Hepatocyte (in vitro differentiated cells): ENCODE measurements around the gene CXCL3. TPM values are rescaled to one million over a fixed set of nuclear protein-coding genes. Genes with fewer than 3 reads are reported as not detected.

Source experiments
- DNase-seq: peaks from one replicate; pipeline ENCODE4 v3.0.0-alpha.2; 2016; ENCODE audit warnings: low spot score
- H2AFZ ChIP-seq: fragments of 200-600 bp; sonication (generic); 2 replicates; pipeline ENCODE4 v1.6.0; 2016; ENCODE audit warnings: antibody characterized with exemption, mild to moderate bottlenecking
- H3K27ac ChIP-seq: fragments of 200-600 bp; sonication (generic); 2 replicates; pipeline ENCODE4 v1.5.1; 2016; ENCODE audit warnings: mild to moderate bottlenecking
- H3K27me3 ChIP-seq: fragments of 200-600 bp; sonication (generic); 2 replicates; pipeline ENCODE4 v1.6.1; 2016
- H3K36me3 ChIP-seq: fragments of 200-600 bp; sonication (generic); replicated peaks from 2 replicates; pipeline ENCODE4 v1.5.1; 2016; ENCODE audit warnings: low read depth; ENCODE audit not compliant: insufficient read depth
- H3K4me1 ChIP-seq: fragments of 200-600 bp; sonication (generic); 2 replicates; pipeline ENCODE4 v1.5.1; 2016; ENCODE audit warnings: mild to moderate bottlenecking, moderate library complexity; ENCODE audit not compliant: insufficient read depth
- H3K4me2 ChIP-seq: fragments of 200-600 bp; sonication (generic); 2 replicates; pipeline ENCODE4 v1.6.0; 2016
- H3K4me3 ChIP-seq: fragments of 200-600 bp; sonication (generic); 2 replicates; pipeline ENCODE4 v1.5.1; 2016; ENCODE audit warnings: mild to moderate bottlenecking
- H3K79me2 ChIP-seq: fragments of 200-600 bp; sonication (generic); 2 replicates; pipeline ENCODE4 v1.6.0; 2017; ENCODE audit warnings: mild to moderate bottlenecking
- H3K9me2 ChIP-seq: fragments of 200-600 bp; sonication (generic); replicated peaks from 2 replicates; pipeline ENCODE4 v1.6.0; 2017; ENCODE audit warnings: mild to moderate bottlenecking; ENCODE audit not compliant: insufficient read depth
- H3K9me3 ChIP-seq: fragments of 200-600 bp; sonication (generic); 2 replicates; pipeline ENCODE4 v1.5.1; 2016; ENCODE audit warnings: low read depth, mild to moderate bottlenecking
- H4K20me1 ChIP-seq: fragments of 200-600 bp; sonication (generic); 2 replicates; pipeline ENCODE4 v1.6.0; 2016; ENCODE audit warnings: mild to moderate bottlenecking; ENCODE audit not compliant: insufficient read depth, poor library complexity, severe bottlenecking
- EZH2 ChIP-seq: fragments of 200-600 bp; sonication (generic); IDR thresholded peaks from 2 replicates; pipeline ENCODE4 v1.6.1; 2016; ENCODE audit warnings: antibody characterized with exemption, mild to moderate bottlenecking, borderline replicate concordance
- EZH2phosphoT487 ChIP-seq: fragments of 200-600 bp; sonication (generic); IDR thresholded peaks from one replicate; pipeline ENCODE4 v1.6.1; 2018; ENCODE audit warnings: antibody characterized with exemption, mild to moderate bottlenecking, low read depth, moderate library complexity; ENCODE audit not compliant: unreplicated experiment, severe bottlenecking
- WGBS: methylation state at CpG from one replicate; pipeline ENCODE4 v1.1.6; 2016; ENCODE audit warnings: low lambda C conversion rate; ENCODE audit errors: missing lambda C conversion rate; 5-methylcytosine and 5-hydroxymethylcytosine counted together
- polyA plus RNA-seq: library from polyadenylated mRNA; unstranded; fragments of >200 nt; fragmentation: Nextera tagmentation; extraction: Ambion mirVana; gene quantifications from 2 replicates; pipeline ENCODE4 v1.2.1, GENCODE V29; 2016
- total RNA-seq: library from RNA; depleted of rRNA; stranded (reverse); fragments of >200 nt; gene quantifications from 2 replicates; pipeline ENCODE4 v1.2.3, GENCODE V29; 2014
- TF ChIP-seq, protein P1 (sequence below): fragments of 200-600 bp; sonication (generic); IDR thresholded peaks from 2 replicates; pipeline ENCODE4 v1.5.1; 2016; ENCODE audit warnings: antibody characterized with exemption, mild to moderate bottlenecking; ENCODE audit not compliant: poor library complexity

Gene CXCL3
- total and polyA plus RNA-seq, 2 experiments from 2014 or later: 12.9 to 77.1 TPM

DNA sequence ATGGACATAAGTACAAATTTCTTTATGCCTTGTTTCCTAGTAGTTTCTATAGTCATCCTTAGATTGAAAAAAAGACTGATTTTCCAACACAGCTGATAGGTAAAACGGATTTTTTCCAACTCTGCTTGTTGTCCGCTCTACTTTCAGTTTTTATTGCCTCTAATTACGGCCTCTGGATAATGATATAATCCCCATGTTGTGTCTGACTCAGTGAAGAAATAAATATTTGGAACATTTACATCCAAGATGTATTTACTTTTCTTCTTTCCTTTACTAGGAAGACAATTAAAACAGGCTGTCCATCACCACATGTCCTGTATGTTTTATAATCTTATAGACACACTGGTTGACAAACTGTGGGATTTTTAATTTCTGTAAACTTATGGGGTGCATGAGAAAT, 6.8 kb upstream of the CXCL3 start:
- Histone ChIP-seq H3K9me3 (no peaks in the 10 kb centered on the region), H3K9me2 (no peaks in the 10 kb centered on the region), H3K27me3 (no peaks in the 10 kb centered on the region), H3K4me1 (no peaks in the 10 kb centered on the region), H3K79me2 (no peaks in the 10 kb centered on the region), H3K4me2 (no peak overlapping the region), H3K27ac (no peak overlapping the region), H4K20me1 (no peaks in the 10 kb centered on the region), H3K4me3 (no peak overlapping the region), H2AFZ (no peak overlapping the region), H3K36me3 (no peaks in the 10 kb centered on the region)
- 37% methylated on average over 3 of the region's 3 CpGs for WGBS
- TF ChIP-seq EZH2 (no peak), EZH2phosphoT487 (no peak)
- no peak for DNase-seq

DNA sequence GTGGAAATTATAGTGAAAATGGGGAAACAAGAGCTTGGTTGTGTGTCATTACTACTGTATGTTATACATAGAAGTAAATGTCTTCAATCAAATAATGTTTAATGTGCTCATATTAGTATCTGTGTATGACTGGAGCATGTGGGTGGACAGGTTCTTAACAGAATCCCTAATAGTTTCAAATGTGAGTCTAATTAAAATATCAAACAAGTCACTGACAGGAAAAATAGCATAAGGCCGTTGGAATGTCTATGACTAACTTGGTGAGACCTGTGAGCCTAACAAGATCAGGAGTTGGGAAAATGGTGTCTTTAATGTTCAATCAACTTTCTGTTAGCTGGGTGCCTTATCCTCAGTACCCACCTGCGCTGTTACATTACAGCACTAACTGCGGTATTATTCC, 6.2 kb upstream of the CXCL3 start:
- H3K9me3 ChIP-seq: no peaks in the 10 kb centered on the region
- H4K20me1 ChIP-seq: no peaks in the 10 kb centered on the region
- H3K4me2 ChIP-seq: no peak overlapping the region
- H3K4me1 ChIP-seq: no peaks in the 10 kb centered on the region
- H3K4me3 ChIP-seq: no peak overlapping the region
- no peak for DNase-seq
- no peak for TF ChIP-seq EZH2phosphoT487
- TF ChIP-seq, protein P1, sequence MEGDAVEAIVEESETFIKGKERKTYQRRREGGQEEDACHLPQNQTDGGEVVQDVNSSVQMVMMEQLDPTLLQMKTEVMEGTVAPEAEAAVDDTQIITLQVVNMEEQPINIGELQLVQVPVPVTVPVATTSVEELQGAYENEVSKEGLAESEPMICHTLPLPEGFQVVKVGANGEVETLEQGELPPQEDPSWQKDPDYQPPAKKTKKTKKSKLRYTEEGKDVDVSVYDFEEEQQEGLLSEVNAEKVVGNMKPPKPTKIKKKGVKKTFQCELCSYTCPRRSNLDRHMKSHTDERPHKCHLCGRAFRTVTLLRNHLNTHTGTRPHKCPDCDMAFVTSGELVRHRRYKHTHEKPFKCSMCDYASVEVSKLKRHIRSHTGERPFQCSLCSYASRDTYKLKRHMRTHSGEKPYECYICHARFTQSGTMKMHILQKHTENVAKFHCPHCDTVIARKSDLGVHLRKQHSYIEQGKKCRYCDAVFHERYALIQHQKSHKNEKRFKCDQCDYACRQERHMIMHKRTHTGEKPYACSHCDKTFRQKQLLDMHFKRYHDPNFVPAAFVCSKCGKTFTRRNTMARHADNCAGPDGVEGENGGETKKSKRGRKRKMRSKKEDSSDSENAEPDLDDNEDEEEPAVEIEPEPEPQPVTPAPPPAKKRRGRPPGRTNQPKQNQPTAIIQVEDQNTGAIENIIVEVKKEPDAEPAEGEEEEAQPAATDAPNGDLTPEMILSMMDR: no peak
- WGBS: 89% methylated on average over 3 of the region's 3 CpGs
- H3K9me2 ChIP-seq: no peaks in the 10 kb centered on the region
- no peaks in the 10 kb centered on the region for H3K79me2 ChIP-seq
- no peaks in the 10 kb centered on the region for H3K27me3 ChIP-seq
- H3K36me3 ChIP-seq: no peaks in the 10 kb centered on the region
- H3K27ac ChIP-seq: no peak overlapping the region
- no peak overlapping the region for H2AFZ ChIP-seq

GRCh38 chr4:74042681-74043080, 4.2 kb upstream of the CXCL3 start:
- Histone ChIP-seq H3K27ac (no peak overlapping the region), H3K4me3 (no peak overlapping the region), H4K20me1 (no peaks in the 10 kb centered on the region), H3K4me2 (no peak overlapping the region), H3K79me2 (no peaks in the 10 kb centered on the region), H3K4me1 (no peaks in the 10 kb centered on the region), H2AFZ (no peak overlapping the region), H3K9me2 (no peaks in the 10 kb centered on the region), H3K27me3 (no peaks in the 10 kb centered on the region), H3K36me3 (no peaks in the 10 kb centered on the region), H3K9me3 (no peaks in the 10 kb centered on the region)
- DNase-seq: peak; percentile 54
- WGBS: 71% methylated on average over 2 of the region's 2 CpGs
- TF ChIP-seq EZH2 (no peak), EZH2phosphoT487 (no peak)
- TF ChIP-seq, protein P1: peak; percentile 34

GRCh38 chr4:74041418-74041817, 2.9 kb upstream of the CXCL3 start:
- peaks cover 3% of the 10 kb centered on the region for H3K27me3 ChIP-seq
- no peaks in the 10 kb centered on the region for H4K20me1 ChIP-seq
- no peak for DNase-seq
- H3K4me2 ChIP-seq: no peak overlapping the region
- H3K4me1 ChIP-seq: no peaks in the 10 kb centered on the region
- H3K79me2 ChIP-seq: no peaks in the 10 kb centered on the region
- no peaks in the 10 kb centered on the region for H3K36me3 ChIP-seq
- H3K9me3 ChIP-seq: no peaks in the 10 kb centered on the region
- no peak overlapping the region for H3K4me3 ChIP-seq
- H3K9me2 ChIP-seq: no peaks in the 10 kb centered on the region
- no peak overlapping the region for H2AFZ ChIP-seq
- 62% methylated on average over 1 of the region's 1 CpG for WGBS
- no peak overlapping the region for H3K27ac ChIP-seq
- TF ChIP-seq EZH2phosphoT487 (no peak), EZH2 (no peak)
- TF ChIP-seq, protein P1: no peak
